Activated T-cell treated with anti-CD3 and anti-CD28 coated beads, Interleukin-2, amount 50 U/mL, for 4 hours (primary cell): ENCODE data around the gene ZBTB3. TPM values are rescaled to one million over a fixed set of nuclear protein-coding genes. Genes with fewer than 3 reads are reported as not detected.
"Not testable (repeated sequence)": the region's sequence is repeated elsewhere in the genome, so short reads cannot be mapped to it uniquely, and the experiment has no call there.

Experiments used
- ATAC-seq, 2 donors: fragments of 200-7000 bp; cut with Tn5 transposase; one replicate each; pipeline ENCODE4 v1.10.0; 2021
- DNase-seq: peaks from one replicate; pipeline ENCODE4 v3.0.0-alpha.2; 2020
- H3K27me3 Mint-ChIP-seq: one replicate; pipeline ENCODE4 v1.8.0; 2021; ENCODE audit warnings: low read depth, mixed read lengths
- H3K36me3 Mint-ChIP-seq: one replicate; pipeline ENCODE4 v1.8.0; 2022; ENCODE audit warnings: mixed read lengths; ENCODE audit not compliant: insufficient read depth
- H3K4me1 Mint-ChIP-seq: one replicate; pipeline ENCODE4 v1.8.0; 2021; ENCODE audit warnings: low read depth, mixed read lengths
- H3K4me3 Mint-ChIP-seq: one replicate; pipeline ENCODE4 v1.8.0; 2021; ENCODE audit warnings: mild to moderate bottlenecking, moderate library complexity, mixed read lengths
- H3K9me3 Mint-ChIP-seq: one replicate; pipeline ENCODE4 v1.8.0; 2021; ENCODE audit warnings: mixed read lengths
- total RNA-seq, 3 donors: library from RNA; stranded (reverse); gene quantifications; one replicate each; pipeline ENCODE4 v1.2.1, GENCODE V29; 2021

The ZBTB3 gene
- total RNA-seq, 3 donors from 2014 or later: 5.7 to 6.9 (median 6.5) TPM

DNA sequence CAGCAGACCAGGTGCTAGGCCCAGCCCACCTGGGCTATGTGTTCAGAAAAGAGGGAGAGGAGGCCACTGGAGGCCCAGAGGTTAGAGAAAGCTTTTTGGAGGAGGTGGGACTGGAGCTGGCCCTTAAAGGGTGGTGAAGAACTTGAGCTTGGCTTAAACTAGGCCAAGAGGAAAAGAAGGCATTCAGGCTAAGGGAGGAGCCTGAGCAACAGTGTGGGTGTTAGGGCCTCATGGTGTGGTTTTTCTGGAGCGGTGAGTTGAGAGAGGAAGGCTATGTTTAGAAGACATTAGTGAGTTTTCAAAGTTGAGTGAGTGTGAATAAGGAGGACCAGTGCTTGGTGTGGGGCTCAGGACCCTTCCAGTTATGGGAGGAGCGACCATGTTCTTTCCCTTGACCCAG, 23.4 kb upstream of the ZBTB3 start:
- Mint-ChIP-seq H3K4me1 (peaks cover 9% of the 10 kb centered on the region), H3K9me3 (no peaks in the 10 kb centered on the region), H3K36me3 (peaks cover 18% of the 10 kb centered on the region), H3K4me3 (no peak overlapping the region), H3K27me3 (no peaks in the 10 kb centered on the region)
- ATAC-seq: peak in 1 of 2 donors; percentile 66
- DNase-seq: no peak

DNA sequence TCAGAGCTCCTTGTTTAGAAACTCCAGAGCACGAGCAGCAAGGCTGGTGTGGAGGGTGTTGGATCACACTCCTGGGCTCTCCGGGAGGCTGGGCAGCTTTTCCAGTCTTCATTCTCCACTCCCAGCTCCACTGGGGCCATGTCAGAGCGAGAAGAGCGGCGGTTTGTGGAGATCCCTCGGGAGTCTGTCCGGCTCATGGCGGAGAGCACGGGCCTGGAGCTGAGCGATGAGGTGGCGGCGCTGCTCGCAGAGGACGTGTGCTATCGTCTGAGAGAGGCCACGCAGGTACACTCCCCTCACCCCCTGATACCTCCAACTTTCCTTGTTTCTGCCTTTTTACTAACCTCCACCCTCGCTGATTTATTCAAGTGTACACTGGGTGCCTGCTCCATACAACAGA, 21.7 kb upstream of the ZBTB3 start:
- H3K27me3 Mint-ChIP-seq: no peaks in the 10 kb centered on the region
- DNase-seq (no peak), ATAC-seq (no peak)
- no peaks in the 10 kb centered on the region for H3K9me3 Mint-ChIP-seq
- no peak overlapping the region for H3K4me3 Mint-ChIP-seq
- peaks cover 18% of the 10 kb centered on the region for H3K36me3 Mint-ChIP-seq
- peaks cover 17% of the 10 kb centered on the region for H3K4me1 Mint-ChIP-seq

DNA sequence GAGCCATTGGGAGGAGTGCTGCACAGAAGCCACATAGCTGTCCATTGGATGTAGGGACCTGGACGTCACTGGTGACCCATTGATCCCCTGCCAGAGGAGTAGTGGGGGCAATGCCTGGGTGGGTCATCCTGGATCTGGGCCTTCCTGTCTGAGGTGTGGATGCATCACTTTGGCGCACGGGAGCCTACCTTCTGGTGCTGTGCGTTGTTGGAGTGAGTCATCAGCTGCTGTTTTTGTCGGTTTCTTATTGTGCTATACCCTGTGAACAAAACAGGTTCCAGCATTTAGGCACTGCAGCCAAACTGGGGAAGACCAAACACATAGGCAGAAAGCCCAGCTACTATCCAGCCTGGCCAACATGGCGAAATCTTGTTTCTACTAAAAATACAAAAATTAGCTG, 20.4 kb upstream of the ZBTB3 start:
- Mint-ChIP-seq H3K9me3 (no peaks in the 10 kb centered on the region), H3K36me3 (peaks cover 18% of the 10 kb centered on the region), H3K4me1 (peaks cover 28% of the 10 kb centered on the region), H3K4me3 (no peak overlapping the region), H3K27me3 (no peaks in the 10 kb centered on the region)
- ATAC-seq: no peak
- DNase-seq: no peak

DNA sequence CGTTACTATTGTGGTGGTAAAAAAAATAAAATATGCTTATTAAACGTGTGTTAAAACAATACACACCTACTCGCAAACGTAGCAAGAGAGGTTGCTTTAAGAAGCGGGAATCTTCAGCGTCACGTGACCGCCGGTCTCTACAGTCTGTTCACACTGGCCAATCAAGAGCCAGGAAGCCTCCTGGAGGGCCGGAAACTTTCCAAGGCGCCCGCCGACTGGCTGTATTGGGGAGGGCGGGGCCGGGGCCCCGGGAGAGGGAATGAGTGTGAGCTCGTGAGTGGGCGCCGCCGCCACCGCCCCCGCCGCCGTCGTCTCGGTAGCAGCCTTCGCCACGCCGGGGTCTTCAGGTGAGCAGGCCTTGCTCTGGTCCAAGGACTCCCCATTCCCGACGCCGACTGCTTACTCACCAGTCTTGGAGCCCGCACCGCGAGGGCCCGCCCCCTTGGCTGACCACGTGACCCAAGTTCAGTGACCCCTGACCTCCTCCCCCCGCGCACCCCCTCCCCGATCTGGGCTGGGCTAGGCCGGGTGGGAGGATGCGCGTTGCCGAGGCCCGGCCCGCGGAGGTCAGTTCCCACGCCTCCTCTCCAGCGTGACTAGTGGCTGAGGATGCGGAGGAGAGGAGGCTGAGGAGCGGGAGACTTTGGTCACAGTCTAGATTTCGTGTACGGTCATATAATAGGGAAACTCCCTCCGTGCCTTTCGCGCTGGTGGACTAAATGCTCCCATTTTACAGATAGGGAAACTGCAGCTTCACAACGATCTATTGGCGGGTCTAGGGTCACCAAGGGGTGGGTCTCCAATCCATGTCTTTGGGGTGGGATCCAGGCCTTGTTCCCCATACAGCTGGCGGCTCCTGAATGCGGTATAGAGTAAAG, 17.4 kb upstream of the ZBTB3 start, which contains the start of gene TAF6L:
TAF6L (plus strand) TSS at position 253 of the 878 bp plus-strand sequence. CDS start 4,388 bp downstream, outside the sequence.
- no peaks in the 10 kb centered on the region for H3K9me3 Mint-ChIP-seq
- H3K36me3 Mint-ChIP-seq: peaks cover 11% of the 10 kb centered on the region
- peak within 1 kb of the TSS; percentile 88 for H3K4me3 Mint-ChIP-seq
- peak; percentile 95 to 96 for ATAC-seq
- H3K4me1 Mint-ChIP-seq: peaks cover 24% of the 10 kb centered on the region
- H3K27me3 Mint-ChIP-seq: no peaks in the 10 kb centered on the region
- peak; percentile 89 for DNase-seq

DNA sequence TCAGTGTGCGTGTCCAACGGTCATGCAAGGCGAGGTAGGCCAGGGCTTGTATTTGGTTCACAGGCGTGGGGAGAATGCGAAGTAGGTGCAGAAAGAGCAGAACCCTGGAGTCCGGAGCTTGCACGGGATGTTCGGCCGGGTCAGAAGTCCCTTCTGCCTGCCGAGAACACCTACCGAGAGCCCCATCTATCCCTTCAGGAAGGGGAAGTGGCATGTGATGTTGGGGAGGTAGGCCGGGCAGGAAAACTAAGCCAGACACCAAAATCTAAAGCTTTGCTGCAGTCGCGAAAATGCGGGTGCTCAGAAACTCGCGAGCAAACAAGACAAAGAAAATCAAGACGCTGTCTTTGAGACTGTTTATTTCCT, 16.8 kb upstream of the ZBTB3 start:
- H3K9me3 Mint-ChIP-seq: no peaks in the 10 kb centered on the region
- H3K4me3 Mint-ChIP-seq: peak overlapping the region; percentile 88
- ATAC-seq (peak in 1 of 2 donors; percentile 2), DNase-seq (no peak)
- H3K36me3 Mint-ChIP-seq: peaks cover 11% of the 10 kb centered on the region
- H3K27me3 Mint-ChIP-seq: no peaks in the 10 kb centered on the region
- peaks cover 25% of the 10 kb centered on the region for H3K4me1 Mint-ChIP-seq

DNA sequence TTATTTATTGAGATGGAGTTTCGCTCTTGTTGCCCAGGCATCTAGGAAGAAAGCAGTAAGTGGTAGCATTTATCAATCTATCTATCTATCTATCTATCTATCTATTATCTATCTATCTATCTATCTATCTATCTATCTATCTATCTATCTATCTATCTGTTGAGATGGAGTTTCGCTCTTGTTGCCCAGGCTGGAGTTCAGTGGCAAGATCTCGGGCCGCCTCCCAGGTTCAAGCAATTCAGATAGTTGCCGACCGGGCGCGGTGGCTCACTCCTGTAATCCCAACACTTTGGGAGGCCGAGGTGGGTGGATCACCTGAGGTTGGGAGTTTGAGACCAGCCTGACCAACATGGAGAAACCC, 6.9 kb upstream of the ZBTB3 start:
- peak overlapping the region; percentile 92 for H3K4me3 Mint-ChIP-seq
- ATAC-seq, H3K9me3 Mint-ChIP-seq: not testable (repeated sequence)

DNA sequence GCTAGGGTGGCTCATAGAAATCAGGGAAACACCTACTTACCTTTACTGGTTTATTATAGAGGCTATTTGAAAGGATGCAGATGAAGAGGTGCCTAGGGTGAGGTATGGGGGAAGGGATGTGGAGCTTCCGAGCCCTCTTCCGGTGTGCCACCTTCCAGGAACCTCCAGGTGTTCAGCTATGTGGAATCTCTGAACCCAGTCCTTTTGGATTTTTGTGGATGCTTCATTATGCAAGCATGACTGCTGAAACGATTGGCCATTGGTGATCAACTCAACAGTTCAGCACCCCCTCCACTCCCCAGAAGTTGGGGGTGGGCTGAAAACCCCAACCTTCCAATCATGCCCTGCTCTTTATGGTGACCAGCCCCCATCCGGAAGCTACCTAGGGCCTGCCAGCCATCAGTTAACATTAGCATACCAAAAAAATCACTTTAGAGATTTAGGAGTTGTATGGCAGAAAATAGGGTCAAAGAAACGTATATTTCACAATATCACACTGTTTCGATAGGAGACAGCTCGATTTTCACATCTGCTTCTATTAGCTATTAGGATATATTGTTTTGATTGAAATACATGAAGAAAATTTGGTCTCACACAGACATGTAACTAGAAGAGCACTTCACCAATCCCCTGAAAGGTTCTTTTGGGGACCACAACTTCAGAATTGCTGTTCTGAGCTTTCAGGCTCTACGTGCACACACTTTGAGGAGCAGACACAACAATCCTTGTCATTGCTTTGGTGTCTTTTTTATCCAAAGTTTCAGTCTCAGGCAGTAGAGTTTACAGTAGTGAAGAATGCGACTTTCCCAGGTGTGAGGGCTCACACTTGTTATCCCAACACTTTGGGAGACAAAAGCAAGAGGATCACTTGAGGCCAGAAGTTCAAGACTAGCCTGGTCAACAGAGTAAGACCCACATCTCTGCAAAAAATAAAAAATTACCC, 4.2 kb upstream of the ZBTB3 start:
- DNase-seq (no peak), ATAC-seq (no peak)
- H3K27me3 Mint-ChIP-seq: no peaks in the 10 kb centered on the region
- H3K4me1 Mint-ChIP-seq: peaks cover 24% of the 10 kb centered on the region
- no peak overlapping the region for H3K4me3 Mint-ChIP-seq
- H3K9me3 Mint-ChIP-seq: no peaks in the 10 kb centered on the region
- peaks cover 4% of the 10 kb centered on the region for H3K36me3 Mint-ChIP-seq

More for the DNA sequence above, 6.9 kb upstream of the ZBTB3 start:
- DNase-seq, H3K36me3 Mint-ChIP-seq, H3K27me3 Mint-ChIP-seq: not testable (repeated sequence)
- peaks cover 16% of the 10 kb centered on the region for H3K4me1 Mint-ChIP-seq

DNA sequence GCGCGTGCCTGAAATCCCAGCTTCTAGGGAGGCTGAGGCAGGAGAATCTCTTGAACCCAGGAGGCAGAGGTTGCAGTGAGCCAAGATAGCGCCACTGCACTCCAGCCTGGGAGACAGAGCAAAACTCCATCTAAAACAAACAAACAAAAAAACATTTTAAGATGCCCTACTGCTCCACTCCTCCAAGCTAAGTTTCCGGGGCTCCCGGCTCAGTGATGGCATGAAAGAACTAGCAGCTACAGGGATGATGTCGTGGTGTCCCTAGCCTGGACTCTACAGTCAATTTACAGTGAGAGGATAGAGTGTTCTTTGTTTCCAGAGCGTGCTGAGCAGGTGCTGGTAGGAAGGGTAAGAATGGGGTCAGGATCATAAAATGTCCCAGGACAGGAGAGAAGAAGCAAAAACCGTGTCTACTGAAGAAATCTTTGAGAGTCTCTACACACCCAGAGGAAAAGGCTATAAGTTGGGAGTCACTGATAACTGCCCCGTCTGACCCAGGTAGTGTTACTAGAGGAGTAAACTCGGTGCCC, 1.2 kb upstream of the ZBTB3 start:
- Mint-ChIP-seq H3K36me3 (peaks cover 3% of the 10 kb centered on the region), H3K4me3 (peak overlapping the region; percentile 33), H3K4me1 (peaks cover 17% of the 10 kb centered on the region), H3K9me3 (no peaks in the 10 kb centered on the region), H3K27me3 (no peaks in the 10 kb centered on the region)
- ATAC-seq (no peak), DNase-seq (no peak)

DNA sequence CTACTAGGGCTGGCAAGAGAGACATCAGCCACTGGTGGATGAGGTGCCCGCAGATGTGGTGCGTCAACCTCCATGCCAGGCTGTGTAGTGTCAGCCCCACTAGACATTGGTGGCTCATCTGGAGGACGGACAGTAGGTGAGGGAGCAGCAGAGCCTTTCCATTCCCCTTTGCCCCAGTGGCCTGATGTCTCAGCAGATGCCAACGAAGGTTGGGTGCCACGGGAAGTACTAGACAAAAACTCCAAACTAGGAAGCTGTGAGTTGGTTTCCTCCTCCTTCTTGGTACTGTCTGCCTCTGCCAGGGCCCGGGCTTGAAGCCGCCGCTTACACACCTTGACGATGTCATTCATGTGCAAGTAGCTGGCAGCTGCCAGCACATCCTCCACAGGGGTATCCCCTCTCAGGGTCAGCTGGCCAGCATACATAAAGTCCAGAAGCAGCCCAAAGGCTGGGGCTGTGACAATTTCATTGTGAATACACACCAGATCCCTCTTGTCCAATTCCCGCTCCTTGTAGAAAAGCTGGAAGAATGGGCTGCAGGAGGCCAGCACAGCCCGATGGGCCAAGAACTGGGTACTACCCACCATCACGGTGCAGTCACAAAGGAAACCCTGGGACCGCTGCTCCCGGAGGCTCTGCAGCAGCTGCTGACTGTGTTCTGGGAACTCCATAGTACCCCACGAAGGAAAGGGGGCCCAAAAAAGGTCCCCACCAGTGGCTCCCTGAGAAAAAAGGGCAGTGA, 795 bp downstream of the ZBTB3 start:
- no peaks in the 10 kb centered on the region for H3K9me3 Mint-ChIP-seq
- no peaks in the 10 kb centered on the region for H3K27me3 Mint-ChIP-seq
- DNase-seq: no peak
- H3K4me1 Mint-ChIP-seq: peaks cover 24% of the 10 kb centered on the region
- H3K4me3 Mint-ChIP-seq: peak overlapping the region; percentile 97
- H3K36me3 Mint-ChIP-seq: peaks cover 8% of the 10 kb centered on the region
- ATAC-seq: no peak

DNA sequence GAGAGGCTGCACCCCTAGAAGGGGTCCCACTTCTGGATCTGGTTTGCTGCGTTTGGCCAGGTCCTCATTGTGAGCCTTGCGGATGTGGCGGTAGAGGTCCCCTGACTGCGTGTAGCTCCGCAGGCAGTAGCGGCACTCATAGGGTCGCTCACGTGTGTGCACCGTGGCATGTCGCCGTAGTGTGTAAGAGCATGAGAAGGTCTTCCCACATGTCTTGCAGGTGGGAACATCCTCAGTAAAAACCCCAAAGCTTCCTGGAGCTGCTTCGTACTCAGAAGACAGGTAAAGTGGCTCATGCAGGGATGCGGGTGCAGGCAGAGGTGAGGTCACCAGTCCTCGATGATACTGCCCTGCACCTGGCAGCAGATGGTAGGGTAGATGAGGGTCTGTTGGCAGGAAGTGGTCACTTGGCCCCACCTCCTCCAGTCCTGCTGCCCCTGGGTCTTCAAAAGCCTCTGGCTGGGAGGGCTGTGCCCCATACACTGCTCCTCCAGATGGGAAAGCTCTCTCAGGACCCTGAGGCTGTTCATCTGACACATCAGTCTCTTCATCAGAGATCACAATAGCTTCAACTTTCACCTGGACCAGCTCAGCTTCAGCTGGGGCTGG, 1.7 kb downstream of the ZBTB3 start:
- ATAC-seq (no peak), DNase-seq (no peak)
- Mint-ChIP-seq H3K4me3 (no peak overlapping the region), H3K36me3 (peaks cover 8% of the 10 kb centered on the region), H3K9me3 (no peaks in the 10 kb centered on the region), H3K27me3 (no peaks in the 10 kb centered on the region), H3K4me1 (peaks cover 24% of the 10 kb centered on the region)

DNA sequence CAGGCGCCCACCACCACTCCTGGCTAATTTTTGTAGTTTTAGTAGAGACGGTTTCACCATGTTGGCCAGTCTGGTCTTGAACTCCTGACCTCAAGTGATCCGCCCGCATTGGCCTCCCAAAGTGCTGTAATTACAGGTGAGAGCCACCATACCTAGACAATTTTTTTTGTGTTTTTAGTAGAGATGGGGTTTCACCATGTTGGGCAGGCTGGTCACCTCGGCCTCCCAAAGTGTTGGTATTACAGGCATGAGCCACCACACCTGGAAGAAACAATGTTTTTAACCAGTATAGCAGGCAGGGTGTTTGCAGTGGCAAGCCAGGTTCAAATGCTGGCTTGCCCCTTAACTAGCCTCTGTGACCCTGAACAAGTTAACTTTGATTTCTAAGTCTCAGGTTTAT, 4.0 kb downstream of the ZBTB3 start:
- ATAC-seq, H3K4me3 Mint-ChIP-seq, DNase-seq, H3K27me3 Mint-ChIP-seq, H3K36me3 Mint-ChIP-seq, H3K9me3 Mint-ChIP-seq: not testable (repeated sequence)
- peaks cover 24% of the 10 kb centered on the region for H3K4me1 Mint-ChIP-seq

DNA sequence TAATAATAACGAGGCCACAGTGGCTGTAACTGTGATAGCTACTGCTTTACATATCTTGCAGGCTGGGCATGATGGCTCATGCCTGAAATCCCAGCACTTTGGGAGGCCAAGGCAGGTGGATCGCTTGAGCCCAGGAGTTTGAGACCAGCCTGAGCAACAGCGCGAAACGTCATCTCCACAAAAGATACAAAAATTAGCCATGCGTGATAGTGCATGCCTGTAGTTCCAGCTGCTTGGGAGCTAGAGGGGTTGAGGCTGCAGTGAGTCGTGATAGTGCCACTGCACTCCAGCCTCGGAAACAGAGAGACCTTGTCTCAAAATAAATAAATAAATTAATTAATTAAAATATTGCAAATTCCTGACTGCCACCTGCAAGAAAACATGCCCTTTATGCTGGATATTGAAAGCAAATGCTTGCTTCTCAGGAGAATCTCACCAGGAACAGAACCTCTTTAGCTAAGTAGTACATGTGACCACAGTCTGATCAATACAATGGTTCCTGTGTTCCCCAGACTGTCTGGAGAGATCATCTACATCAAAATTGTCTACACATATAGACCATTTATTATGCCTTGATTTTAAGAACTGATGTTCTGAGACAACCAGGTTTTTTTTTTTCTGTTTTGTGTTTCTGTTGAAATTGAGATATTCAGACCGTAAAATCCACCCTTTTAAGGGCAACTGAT, 6.3 kb downstream of the ZBTB3 start:
- no peaks in the 10 kb centered on the region for H3K9me3 Mint-ChIP-seq
- H3K4me3 Mint-ChIP-seq: no peak overlapping the region
- H3K4me1 Mint-ChIP-seq: peaks cover 12% of the 10 kb centered on the region
- H3K27me3 Mint-ChIP-seq: no peaks in the 10 kb centered on the region
- ATAC-seq (no peak), DNase-seq (no peak)
- peaks cover 8% of the 10 kb centered on the region for H3K36me3 Mint-ChIP-seq

DNA sequence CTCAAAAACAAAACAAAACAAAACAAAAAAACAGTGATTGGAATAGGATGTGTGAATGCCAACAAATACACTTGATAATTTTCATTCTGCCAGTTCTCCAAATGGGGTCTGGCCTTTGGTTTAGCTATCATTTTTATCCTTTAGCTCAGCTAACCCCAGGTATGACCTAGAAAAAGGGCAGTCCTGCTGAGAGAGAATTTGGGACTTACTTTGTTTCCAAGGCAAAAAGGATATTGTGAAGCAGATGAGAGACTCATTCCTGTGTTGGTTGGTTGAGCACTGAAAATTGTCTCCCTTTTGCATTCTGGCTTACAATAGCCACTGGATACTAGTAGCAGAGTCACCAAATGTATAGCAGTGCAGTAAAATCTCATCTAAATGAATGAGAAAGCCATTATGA, 16.8 kb downstream of the ZBTB3 start:
- no peak for ATAC-seq
- H3K4me3 Mint-ChIP-seq: no peak overlapping the region
- peaks cover 16% of the 10 kb centered on the region for H3K36me3 Mint-ChIP-seq
- no peak for DNase-seq
- no peaks in the 10 kb centered on the region for H3K27me3 Mint-ChIP-seq
- no peaks in the 10 kb centered on the region for H3K9me3 Mint-ChIP-seq
- peaks cover 6% of the 10 kb centered on the region for H3K4me1 Mint-ChIP-seq
